IPS DF 6.9 (cell line): ENCODE results near the gene CC2D2A.

Experiments
- DNase-seq: peaks from one replicate; pipeline ENCODE4 v3.0.0-alpha.2; 2013; ENCODE audit warnings: low read depth, low spot score
- H3K27ac ChIP-seq: one replicate; pipeline ENCODE4 v1.5.1; 2013; ENCODE audit warnings: low read length, control low read depth
- H3K27me3 ChIP-seq: 2 replicates; pipeline ENCODE4 v1.6.1; 2013; ENCODE audit warnings: mild to moderate bottlenecking, low read length; ENCODE audit not compliant: control insufficient read depth, insufficient read depth
- H3K36me3 ChIP-seq: 2 replicates; pipeline ENCODE4 v1.6.1; 2013; ENCODE audit warnings: low read length; ENCODE audit not compliant: control insufficient read depth, insufficient read depth
- H3K4me1 ChIP-seq: 2 replicates; pipeline ENCODE4 v1.6.1; 2013; ENCODE audit warnings: low read length; ENCODE audit not compliant: control insufficient read depth, insufficient read depth
- H3K4me3 ChIP-seq: 2 replicates; pipeline ENCODE4 v1.5.1; 2013; ENCODE audit warnings: mild to moderate bottlenecking, low read length
- H3K9me3 ChIP-seq: 2 replicates; pipeline ENCODE4 v1.6.1; 2013; ENCODE audit warnings: low read length, inconsistent platforms; ENCODE audit not compliant: control insufficient read depth, insufficient read depth
- WGBS: extraction: QIAGEN DNeasy Blood & Tissue Kit; methylation state at CpG from one replicate; pipeline ENCODE4 v1.1.7; 2013; ENCODE audit warnings: mixed read lengths, missing lambda C conversion rate; ENCODE audit not compliant: insufficient read length, insufficient coverage; 5-methylcytosine and 5-hydroxymethylcytosine counted together

Gene CC2D2A

DNA sequence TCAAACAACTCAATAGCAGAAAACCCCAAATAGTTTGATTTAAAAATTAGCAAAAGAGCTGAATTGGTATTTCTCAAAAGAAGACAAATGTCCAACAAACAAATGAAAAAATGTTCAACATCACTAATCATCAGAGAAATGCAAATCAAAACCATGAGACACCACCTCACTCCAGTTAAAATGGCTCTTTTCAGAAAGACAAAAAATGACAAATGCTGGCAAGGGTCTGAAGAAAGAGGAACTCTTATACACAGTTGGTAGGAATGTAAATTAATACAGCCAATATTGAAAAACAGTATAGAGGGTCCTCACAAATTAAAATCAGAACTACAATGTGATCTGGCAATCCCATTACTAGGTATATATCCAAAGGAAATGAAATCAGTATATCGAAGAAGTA lies 115.1 kb downstream of the CC2D2A start:
- Histone ChIP-seq H3K4me3 (no peak overlapping the region), H3K9me3 (0 out of 2 replicates have a peak, but pooled peaks cover 2% of the 10 kb centered on the region), H3K27ac (no peak overlapping the region), H3K36me3 (no peaks in the 10 kb centered on the region), H3K27me3 (no peaks in the 10 kb centered on the region), H3K4me1 (no peaks in the 10 kb centered on the region)
- DNase-seq: no peak
- WGBS: no CpG with 5 or more reads among the region's 1 CpG

DNA sequence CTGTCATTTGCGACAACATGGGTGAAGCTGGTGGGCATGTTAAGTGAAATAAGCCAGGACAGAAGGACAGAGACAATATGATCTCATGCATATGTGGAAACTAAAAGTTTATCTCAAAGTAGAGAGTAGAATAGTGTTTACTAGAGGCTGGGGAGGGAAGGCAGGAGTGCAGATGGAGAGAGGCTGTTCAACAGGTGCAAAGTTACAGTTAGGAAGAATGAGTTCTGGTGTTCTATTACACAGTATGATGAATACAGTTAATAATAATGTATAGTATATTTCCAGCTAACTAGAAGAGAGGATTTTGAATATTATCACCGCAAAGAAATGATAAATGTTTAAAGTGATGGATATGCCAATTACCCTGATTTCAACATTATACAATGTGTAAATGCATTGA lies 115.6 kb downstream of the CC2D2A start:
- H3K36me3 ChIP-seq: no peaks in the 10 kb centered on the region
- no CpG with 5 or more reads among the region's 2 CpGs for WGBS
- H3K27me3 ChIP-seq: no peaks in the 10 kb centered on the region
- no peak for DNase-seq
- no peak overlapping the region for H3K27ac ChIP-seq
- H3K4me3 ChIP-seq: no peak overlapping the region
- 0 out of 2 replicates have a peak, but pooled peaks cover 2% of the 10 kb centered on the region for H3K9me3 ChIP-seq
- no peaks in the 10 kb centered on the region for H3K4me1 ChIP-seq

DNA sequence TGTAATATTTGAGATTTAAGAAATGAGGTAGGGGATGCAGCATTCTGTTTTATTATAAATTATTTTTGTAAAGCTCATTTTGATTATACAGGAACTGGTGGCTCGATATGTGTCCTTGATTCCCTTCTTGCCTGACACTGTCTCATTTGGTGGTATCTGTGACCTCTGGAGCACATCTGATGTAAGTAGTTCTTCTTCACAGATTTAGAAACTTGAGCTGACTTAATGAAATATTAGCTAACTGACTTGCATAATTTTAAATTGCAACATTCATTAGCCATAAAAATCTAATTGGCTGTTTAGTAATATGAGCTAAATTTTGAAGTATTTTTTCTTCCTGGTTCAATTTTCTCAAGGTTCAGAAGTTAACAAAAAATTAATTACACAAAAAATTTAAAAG lies 116.4 kb downstream of the CC2D2A start:
- H3K4me3 ChIP-seq: no peak overlapping the region
- H3K27me3 ChIP-seq: no peaks in the 10 kb centered on the region
- no peaks in the 10 kb centered on the region for H3K36me3 ChIP-seq
- no CpG with 5 or more reads among the region's 1 CpG for WGBS
- H3K27ac ChIP-seq: no peak overlapping the region
- no peak for DNase-seq
- H3K4me1 ChIP-seq: no peaks in the 10 kb centered on the region
- H3K9me3 ChIP-seq: 0 out of 2 replicates have a peak, but pooled peaks cover 2% of the 10 kb centered on the region

DNA sequence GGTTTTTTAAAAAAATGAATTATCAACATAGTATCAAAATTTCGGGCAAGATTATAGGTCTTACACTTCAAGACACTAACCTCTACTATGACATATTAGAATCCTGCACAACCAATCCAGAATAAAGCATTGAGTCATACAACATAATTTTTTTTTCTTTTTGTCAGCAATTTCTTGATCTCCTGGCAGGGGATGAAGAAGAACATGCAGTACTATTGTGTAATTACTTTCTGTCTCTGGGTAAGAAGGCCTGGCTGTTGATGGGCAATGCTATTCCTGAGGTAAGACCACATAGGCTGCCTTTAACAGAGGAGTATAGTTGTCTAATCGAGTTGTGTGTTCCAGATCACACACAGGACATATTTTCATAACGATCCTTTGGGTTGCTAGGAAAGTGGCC lies 118.0 kb downstream of the CC2D2A start:
- Histone ChIP-seq H3K4me3 (no peak overlapping the region), H3K27me3 (no peaks in the 10 kb centered on the region), H3K9me3 (0 out of 2 replicates have a peak, but pooled peaks cover 2% of the 10 kb centered on the region), H3K4me1 (peaks cover 2% of the 10 kb centered on the region; the same call in 1 of the 2 replicates), H3K27ac (no peak overlapping the region), H3K36me3 (no peaks in the 10 kb centered on the region)
- DNase-seq: no peak
- no CpG with 5 or more reads among the region's 3 CpGs for WGBS

DNA sequence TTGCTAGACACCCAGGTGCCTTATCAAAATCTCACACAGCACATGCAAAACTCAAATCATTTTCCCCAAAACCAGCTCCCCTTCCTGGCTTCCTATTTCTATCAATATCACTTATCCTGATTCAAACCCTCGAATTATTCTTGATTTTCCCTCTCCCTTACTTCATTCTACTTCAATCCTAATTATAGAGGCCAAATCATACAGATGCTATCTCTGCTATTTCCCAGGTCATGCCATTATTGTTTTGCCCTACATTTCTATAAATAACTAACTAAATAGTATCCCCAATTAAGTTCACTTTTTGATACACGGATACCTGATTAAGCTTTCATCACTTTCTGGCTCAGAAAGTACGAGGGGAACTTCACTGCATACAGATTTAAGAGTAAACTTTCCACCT lies 123.1 kb downstream of the CC2D2A start:
- 100% methylated on average over 1 of the region's 3 CpGs for WGBS
- no peaks in the 10 kb centered on the region for H3K36me3 ChIP-seq
- H3K27ac ChIP-seq: no peak overlapping the region
- no peaks in the 10 kb centered on the region for H3K9me3 ChIP-seq
- no peaks in the 10 kb centered on the region for H3K27me3 ChIP-seq
- H3K4me3 ChIP-seq: no peak overlapping the region
- no peak for DNase-seq
- peaks cover 2% of the 10 kb centered on the region; the same call in 1 of the 2 replicates for H3K4me1 ChIP-seq

DNA sequence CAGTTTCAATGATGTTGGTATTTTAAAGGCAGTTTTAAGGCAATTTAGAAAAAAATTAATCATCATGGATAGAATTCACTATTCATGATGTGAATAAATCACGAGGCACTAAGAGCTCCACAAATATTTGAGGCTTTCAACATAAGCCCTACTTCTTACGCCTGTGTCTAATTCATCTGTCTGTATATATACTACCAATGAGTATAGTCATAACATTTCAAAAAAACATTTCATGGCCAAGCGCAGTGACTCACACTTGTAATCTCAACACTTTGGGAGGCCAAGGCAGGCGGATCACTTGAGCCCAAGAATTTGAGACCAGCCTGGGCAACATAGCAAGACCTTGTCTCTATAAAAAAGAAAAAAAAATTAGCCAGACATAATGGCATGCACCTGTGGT lies 129.0 kb downstream of the CC2D2A start:
- Histone ChIP-seq H3K4me1 (no peaks in the 10 kb centered on the region), H3K9me3 (no peaks in the 10 kb centered on the region), H3K4me3 (no peak overlapping the region), H3K27ac (no peak overlapping the region), H3K27me3 (no peaks in the 10 kb centered on the region), H3K36me3 (no peaks in the 10 kb centered on the region)
- WGBS: no CpG with 5 or more reads among the region's 4 CpGs
- DNase-seq: no peak

DNA sequence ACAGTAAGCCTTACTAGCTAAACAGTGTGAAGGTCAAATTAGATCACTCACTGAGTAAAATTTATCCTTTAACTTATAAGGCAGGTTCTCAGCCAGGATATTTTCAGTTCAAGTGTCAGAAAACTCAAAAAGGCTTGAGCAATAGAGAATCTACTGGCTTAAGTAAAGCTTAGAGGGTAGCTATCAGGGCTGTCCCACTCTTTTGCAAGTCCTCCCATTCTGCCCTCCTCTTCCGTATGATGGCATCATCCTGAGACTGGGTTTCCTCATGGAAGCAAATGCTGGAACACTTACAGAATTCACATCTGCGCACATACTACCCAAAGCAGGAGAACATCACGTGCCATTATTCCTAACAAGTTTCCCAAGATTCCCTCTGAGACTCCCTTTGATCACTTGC lies 130.5 kb downstream of the CC2D2A start:
- no peak for DNase-seq
- no CpG with 5 or more reads among the region's 3 CpGs for WGBS
- Histone ChIP-seq H3K9me3 (no peaks in the 10 kb centered on the region), H3K36me3 (no peaks in the 10 kb centered on the region; the same call in 1 of the 2 replicates), H3K27ac (no peak overlapping the region), H3K4me1 (no peaks in the 10 kb centered on the region), H3K4me3 (no peak overlapping the region), H3K27me3 (no peaks in the 10 kb centered on the region)

DNA sequence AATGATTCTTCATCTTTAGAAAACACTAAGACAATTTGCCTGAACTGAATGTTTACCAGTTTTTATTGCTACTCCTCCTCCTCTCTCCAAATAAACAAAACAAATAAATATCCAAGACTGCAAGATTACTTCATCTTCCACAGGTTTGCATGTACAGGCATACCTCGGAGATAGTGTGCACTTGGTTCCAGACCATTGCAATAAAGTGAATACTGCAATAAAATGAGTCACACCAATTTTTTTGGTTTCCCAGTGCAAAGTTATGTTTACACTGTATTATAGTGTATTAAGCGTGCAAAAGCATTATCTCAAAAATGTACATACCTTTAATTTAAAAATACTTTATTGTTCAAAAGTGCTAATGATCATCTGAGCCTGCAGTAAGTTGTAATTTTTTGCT lies 132.2 kb downstream of the CC2D2A start:
- no peaks in the 10 kb centered on the region for H3K27me3 ChIP-seq
- H3K27ac ChIP-seq: no peak overlapping the region
- H3K4me1 ChIP-seq: no peaks in the 10 kb centered on the region; the same call in 1 of the 2 replicates
- no peaks in the 10 kb centered on the region; the same call in 1 of the 2 replicates for H3K36me3 ChIP-seq
- H3K9me3 ChIP-seq: no peaks in the 10 kb centered on the region
- no CpG with 5 or more reads among the region's 2 CpGs for WGBS
- DNase-seq: no peak
- H3K4me3 ChIP-seq: no peak overlapping the region

DNA sequence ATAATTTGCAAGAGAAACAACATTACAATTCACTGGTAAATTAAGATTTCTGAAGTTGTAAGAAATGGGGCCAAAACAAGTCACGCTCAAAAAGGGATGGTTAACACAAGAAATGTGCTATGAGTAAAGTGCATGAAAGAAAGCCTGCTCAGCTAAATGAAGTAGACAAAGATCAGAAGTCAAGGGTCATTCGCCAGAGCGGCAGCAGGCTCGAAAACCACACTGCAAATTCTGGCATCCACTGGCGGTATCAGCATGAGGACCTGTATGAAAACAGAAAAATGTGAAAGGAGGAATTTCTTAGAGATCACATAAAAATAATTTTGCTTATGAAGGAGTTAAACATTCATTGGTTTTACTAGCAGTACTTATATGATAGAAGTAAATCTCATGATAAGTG lies 135.9 kb downstream of the CC2D2A start:
- H3K4me1 ChIP-seq: no peaks in the 10 kb centered on the region; the same call in 1 of the 2 replicates
- H3K36me3 ChIP-seq: no peaks in the 10 kb centered on the region; the same call in 1 of the 2 replicates
- DNase-seq: no peak
- no CpG with 5 or more reads among the region's 5 CpGs for WGBS
- H3K4me3 ChIP-seq: no peak overlapping the region
- no peaks in the 10 kb centered on the region for H3K27me3 ChIP-seq
- no peaks in the 10 kb centered on the region for H3K9me3 ChIP-seq
- H3K27ac ChIP-seq: no peak overlapping the region

DNA sequence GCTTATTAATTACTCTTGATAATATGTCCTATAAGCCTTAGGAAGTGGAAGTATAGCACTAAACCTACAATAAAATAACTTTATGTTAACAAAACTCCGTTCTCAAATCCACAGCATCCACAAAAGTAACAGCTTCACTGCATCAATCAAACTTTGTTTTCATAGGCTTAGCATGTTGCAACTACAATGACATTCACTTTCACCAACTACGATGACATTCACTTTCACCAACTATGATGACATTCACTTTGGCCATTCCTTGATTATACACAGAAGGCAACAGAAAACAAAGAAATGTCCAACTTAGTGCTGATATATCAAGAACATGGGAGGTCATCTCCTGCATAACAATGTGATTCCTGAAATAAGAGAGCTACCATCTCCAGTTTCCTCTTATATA lies 141.2 kb downstream of the CC2D2A start:
- DNase-seq: no peak
- H3K36me3 ChIP-seq: no peaks in the 10 kb centered on the region
- H3K4me3 ChIP-seq: no peak overlapping the region
- no peak overlapping the region for H3K27ac ChIP-seq
- no peaks in the 10 kb centered on the region for H3K9me3 ChIP-seq
- H3K4me1 ChIP-seq: no peaks in the 10 kb centered on the region
- no peaks in the 10 kb centered on the region for H3K27me3 ChIP-seq
- whole genome bisulfite sequencing: no CpG with 5 or more reads among the region's 2 CpGs

DNA sequence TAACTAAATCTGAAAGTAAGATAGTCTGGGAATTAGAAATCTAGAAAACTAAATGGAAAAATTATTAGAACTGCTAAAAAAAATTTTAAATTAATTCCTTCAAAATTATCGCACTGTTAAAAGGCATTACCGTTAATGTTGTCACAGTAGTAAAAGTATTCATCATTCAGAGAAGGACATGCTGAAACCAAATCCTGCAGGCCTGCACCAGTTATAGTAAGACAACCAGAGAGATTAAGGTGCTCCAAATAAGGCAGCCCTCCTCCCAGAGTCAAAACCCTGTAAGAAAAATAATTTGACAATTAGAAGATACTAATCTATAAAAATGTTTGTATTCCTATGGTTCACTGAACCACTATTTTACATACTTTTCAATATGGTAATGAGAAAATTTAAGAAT lies 142.5 kb downstream of the CC2D2A start:
- no peak overlapping the region for H3K27ac ChIP-seq
- no CpG with 5 or more reads among the region's 2 CpGs for WGBS
- H3K27me3 ChIP-seq: no peaks in the 10 kb centered on the region
- no peak overlapping the region for H3K4me3 ChIP-seq
- no peaks in the 10 kb centered on the region for H3K4me1 ChIP-seq
- H3K9me3 ChIP-seq: no peaks in the 10 kb centered on the region
- H3K36me3 ChIP-seq: no peaks in the 10 kb centered on the region
- DNase-seq: no peak
